ENCODE measurements around the gene SLC35A2.
"Not testable (repeated sequence)": the region's sequence is repeated elsewhere in the genome, so short reads cannot be mapped to it uniquely, and the experiment has no call there.

SLC35A2 gene

GRCh38 chrX:48902776-48903175 lies 8.7 kb downstream of the SLC35A2 start:
- DNase-seq (ENCODE audit: low read depth): no peak

GRCh38 chrX:48902135-48902534 lies 9.3 kb downstream of the SLC35A2 start:
- no peak for DNase-seq (ENCODE audit: low read depth)

- no peak for DNase-seq (ENCODE audit: low read depth)
These were observed 10.4 kb downstream of the SLC35A2 start for GRCh38 chrX:48901069-48901468.

GRCh38 chrX:48899078-48899410 lies 12.4 kb downstream of the SLC35A2 start:
- no peak for DNase-seq (ENCODE audit: low read depth)

GRCh38 chrX:48897625-48898306 lies 13.7 kb downstream of the SLC35A2 start, which contains the start of the genes PQBP1 and TIMM17B:
TSS of gene PQBP1 (plus strand) at chrX:48897930. CDS start at chrX:48898510, 580 bp downstream.
TSS of gene TIMM17B (minus strand) at chrX:48897768. CDS start at chrX:48897749, 19 bp downstream.
- DNase-seq (ENCODE audit: low read depth): peak; percentile 84

- DNase-seq (ENCODE audit: low read depth): no peak
These were observed 14.3 kb downstream of the SLC35A2 start for GRCh38 chrX:48897157-48897624.

- no peak for DNase-seq (ENCODE audit: low read depth)
These were observed 14.8 kb downstream of the SLC35A2 start for GRCh38 chrX:48896611-48897011.

- no peak for DNase-seq (ENCODE audit: low read depth)
These were observed 16.6 kb downstream of the SLC35A2 start for GRCh38 chrX:48894891-48895290.

GRCh38 chrX:48893556-48894348 lies 17.7 kb downstream of the SLC35A2 start:
- DNase-seq (ENCODE audit: low read depth): no peak

- no peak for DNase-seq (ENCODE audit: low read depth)
These were observed 18.6 kb downstream of the SLC35A2 start for GRCh38 chrX:48892896-48893295.

GRCh38 chrX:48891402-48892288 lies 19.8 kb downstream of the SLC35A2 start:
- peak; percentile 36 for DNase-seq (ENCODE audit: low read depth)

- no peak for DNase-seq (ENCODE audit: low read depth)
These were observed 20.5 kb downstream of the SLC35A2 start for GRCh38 chrX:48890934-48891401.

- DNase-seq (ENCODE audit: low read depth): no peak
These were observed 21.0 kb downstream of the SLC35A2 start for GRCh38 chrX:48890296-48890925.

GRCh38 chrX:48886586-48886985 lies 24.9 kb downstream of the SLC35A2 start:
- DNase-seq (ENCODE audit: low read depth): not testable (repeated sequence)

GRCh38 chrX:48883729-48884128 lies 27.7 kb downstream of the SLC35A2 start:
- DNase-seq (ENCODE audit: low read depth): no peak

- not testable (repeated sequence) for DNase-seq (ENCODE audit: low read depth)
These were observed 34.5 kb downstream of the SLC35A2 start for GRCh38 chrX:48876944-48877343.

- not testable (repeated sequence) for DNase-seq (ENCODE audit: low read depth)
These were observed 39.4 kb downstream of the SLC35A2 start for GRCh38 chrX:48872017-48872416.

- DNase-seq (ENCODE audit: low read depth): peak; percentile 44
These were observed 47.2 kb downstream of the SLC35A2 start for GRCh38 chrX:48864210-48864609.

GRCh38 chrX:48854898-48855297 lies 56.5 kb downstream of the SLC35A2 start:
- no peak for DNase-seq (ENCODE audit: low read depth)

- not testable (repeated sequence) for DNase-seq (ENCODE audit: low read depth)
These were observed 57.2 kb downstream of the SLC35A2 start for GRCh38 chrX:48854121-48854804.

- DNase-seq (ENCODE audit: low read depth): not testable (repeated sequence)
These were observed 58.0 kb downstream of the SLC35A2 start for GRCh38 chrX:48853494-48853893.

Data from HS-5 (cell line).